Measurements from ENCODE around the gene KLF13.

Gene KLF13

GRCh38 chr15:31346367-31347066 lies 19.9 kb downstream of the KLF13 start:
- Mint-ChIP-seq H3K4me3 (no peak overlapping the region), H3K27me3 (ENCODE audit: low read depth) (no peaks in the 10 kb centered on the region), H3K4me1 (peaks cover 40% of the 10 kb centered on the region), H3K9me3 (no peaks in the 10 kb centered on the region), H3K36me3 (ENCODE audit: low read depth) (no peaks in the 10 kb centered on the region), H3K27ac (no peak overlapping the region)
- TF ChIP-seq CTCF (IDR thresholded peaks at IDR 0.05; ENCODE audit: unreplicated experiment in 3 of 3) = no peak

DNA sequence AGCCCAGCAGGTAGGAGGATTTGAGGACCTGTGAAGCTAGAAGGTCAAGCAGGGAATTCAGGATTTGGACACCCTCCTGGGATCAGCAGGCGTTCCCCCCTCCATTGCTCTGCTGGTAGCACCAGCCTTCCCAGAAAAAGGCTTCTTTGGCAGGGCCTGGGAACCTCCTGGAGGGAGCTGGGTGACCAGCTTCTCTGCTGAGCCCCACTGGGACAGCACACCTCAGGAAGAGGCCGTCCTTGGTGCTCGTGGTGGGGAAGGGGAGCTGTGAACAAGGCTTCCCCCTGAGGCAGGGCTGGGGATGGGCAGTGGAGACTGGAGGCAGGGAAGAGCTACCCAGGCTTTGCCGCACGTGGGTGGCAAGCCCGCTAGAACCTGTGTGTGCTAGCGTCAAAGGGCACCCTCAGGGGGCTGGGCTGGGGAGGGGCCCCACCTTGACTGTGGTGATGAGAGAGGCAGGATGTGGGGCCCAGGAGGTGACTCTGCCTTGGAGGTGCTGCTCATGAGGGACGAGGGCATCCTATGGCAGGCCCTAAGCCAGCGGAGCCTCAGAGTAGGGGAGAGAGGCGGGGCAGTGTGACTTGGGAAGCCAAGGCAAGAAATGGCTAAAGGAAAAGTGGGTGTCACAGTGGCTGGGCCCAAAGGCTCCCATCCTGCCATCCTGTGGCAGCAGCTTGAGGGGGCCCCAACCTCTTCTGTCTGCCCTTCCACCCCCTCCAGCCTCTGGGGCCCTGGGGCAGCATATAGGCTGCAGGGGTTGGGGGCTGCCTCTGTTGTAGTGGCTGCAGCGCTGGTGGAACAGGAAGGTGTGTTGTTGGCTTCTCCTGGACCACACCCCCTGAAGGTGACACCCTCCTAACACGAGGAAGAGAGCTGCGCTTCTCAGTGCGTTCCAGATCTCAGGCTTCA lies 20.7 kb downstream of the KLF13 start:
- H3K36me3 Mint-ChIP-seq (ENCODE audit: low read depth) = no peaks in the 10 kb centered on the region
- no peak overlapping the region for H3K27ac Mint-ChIP-seq
- peaks cover 46% of the 10 kb centered on the region for H3K4me1 Mint-ChIP-seq
- no peak for TF ChIP-seq CTCF (IDR thresholded peaks at IDR 0.05; ENCODE audit: unreplicated experiment in 3 of 3)
- no peaks in the 10 kb centered on the region for H3K27me3 Mint-ChIP-seq (ENCODE audit: low read depth)
- no peak overlapping the region for H3K4me3 Mint-ChIP-seq
- no peaks in the 10 kb centered on the region for H3K9me3 Mint-ChIP-seq

DNA sequence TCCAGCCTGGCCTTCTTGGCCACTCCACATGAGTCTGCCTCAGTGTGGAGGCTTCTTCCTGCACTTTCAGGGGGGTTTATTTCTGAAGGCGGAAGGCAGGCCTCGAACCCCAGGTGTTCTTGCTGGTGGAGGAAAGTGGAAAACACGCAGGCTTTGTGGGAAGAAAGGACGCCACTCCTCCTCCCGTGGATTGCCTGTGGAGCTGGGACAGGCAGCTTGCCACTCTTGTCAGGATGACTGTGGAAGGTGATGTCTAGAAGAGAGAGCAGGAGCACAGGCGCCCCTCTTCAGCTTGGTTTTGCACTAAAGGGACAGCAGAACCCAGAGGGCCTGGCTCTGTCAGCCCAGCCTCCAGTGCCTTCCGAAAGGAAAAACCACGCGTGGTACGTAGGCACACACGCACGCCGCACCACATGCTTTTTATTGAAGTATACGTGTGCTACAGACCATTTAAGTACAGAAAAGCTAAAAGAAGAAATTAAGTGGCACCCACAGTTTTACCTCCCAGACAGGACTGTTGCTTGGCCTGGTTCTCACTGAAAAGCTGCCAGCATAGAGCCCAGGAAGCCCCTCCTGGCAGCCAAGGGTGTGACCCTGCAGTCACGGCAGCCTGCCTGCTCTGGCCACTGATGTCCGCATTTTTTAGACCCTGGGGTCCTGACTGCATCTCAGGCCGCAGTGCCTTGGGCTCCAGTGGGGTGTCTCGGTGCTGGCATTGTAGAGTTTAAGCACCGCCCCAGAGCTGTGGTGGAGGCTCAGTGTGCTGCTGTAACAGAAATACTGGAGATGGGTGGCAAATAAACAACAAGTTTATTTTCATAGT lies 21.6 kb downstream of the KLF13 start:
- Mint-ChIP-seq H3K4me1 (peaks cover 48% of the 10 kb centered on the region), H3K9me3 (no peaks in the 10 kb centered on the region), H3K4me3 (no peak overlapping the region), H3K36me3 (ENCODE audit: low read depth) (no peaks in the 10 kb centered on the region), H3K27ac (no peak overlapping the region), H3K27me3 (ENCODE audit: low read depth) (no peaks in the 10 kb centered on the region)
- TF ChIP-seq CTCF (IDR thresholded peaks at IDR 0.05; ENCODE audit: unreplicated experiment in 3 of 3) = no peak

GRCh38 chr15:31349233-31350141 lies 22.9 kb downstream of the KLF13 start:
- Mint-ChIP-seq H3K4me1 (peaks cover 47% of the 10 kb centered on the region), H3K9me3 (no peaks in the 10 kb centered on the region), H3K27me3 (ENCODE audit: low read depth) (no peaks in the 10 kb centered on the region), H3K27ac (no peak overlapping the region), H3K36me3 (ENCODE audit: low read depth) (no peaks in the 10 kb centered on the region), H3K4me3 (no peak overlapping the region)
- no peak for TF ChIP-seq CTCF (IDR thresholded peaks at IDR 0.05; ENCODE audit: unreplicated experiment in 3 of 3)

GRCh38 chr15:31350771-31351170 lies 24.1 kb downstream of the KLF13 start:
- no peaks in the 10 kb centered on the region for H3K9me3 Mint-ChIP-seq
- no peak overlapping the region for H3K4me3 Mint-ChIP-seq
- no peaks in the 10 kb centered on the region for H3K27me3 Mint-ChIP-seq (ENCODE audit: low read depth)
- H3K4me1 Mint-ChIP-seq = peaks cover 49% of the 10 kb centered on the region
- H3K36me3 Mint-ChIP-seq (ENCODE audit: low read depth) = no peaks in the 10 kb centered on the region
- TF ChIP-seq CTCF (IDR thresholded peaks at IDR 0.05; ENCODE audit: unreplicated experiment in 3 of 3) = no peak
- H3K27ac Mint-ChIP-seq = no peak overlapping the region
